HepG2 (cell line): ENCODE data around the gene C2orf78. TPM values are rescaled to one million over a fixed set of nuclear protein-coding genes. Genes with fewer than 3 reads are reported as not detected.

Experiments used
- AFF4 ChIP-seq: sonication (generic); formaldehyde crosslinking; IDR thresholded peaks from 2 replicates; pipeline ENCODE4 v1.4.0; 2020; ENCODE audit warnings: missing genetic modification reagents
- BHLHE40 ChIP-seq: IDR thresholded peaks from 2 replicates; pipeline ENCODE4 v1.6.1; 2011; ENCODE audit warnings: low read length, improper control_type of control experiment
- CEBPZ ChIP-seq: IDR thresholded peaks from 2 replicates; pipeline ENCODE4 v1.6.1; 2012; ENCODE audit warnings: low read length, improper control_type of control experiment
- CHCHD3 ChIP-seq: sonication (generic); formaldehyde crosslinking; IDR thresholded peaks from 2 replicates; pipeline ENCODE4 v1.8.0; 2022; ENCODE audit warnings: mild to moderate bottlenecking, missing genetic modification reagents, moderate library complexity
- CHD4 ChIP-seq: fragments of 200-600 bp; sonication (generic); IDR thresholded peaks from 2 replicates; pipeline ENCODE4 v1.7.0; 2017; ENCODE audit warnings: mild to moderate bottlenecking, low read length, borderline replicate concordance
- HNRNPH1 ChIP-seq: fragments of 200-400 bp; formaldehyde crosslinking; optimal IDR thresholded peaks from 2 replicates; pipeline ENCODE3; 2017; ENCODE audit warnings: mild to moderate bottlenecking, low read depth, low read length
- HOXA3 ChIP-seq: sonication (generic); formaldehyde crosslinking; IDR thresholded peaks from 2 replicates; pipeline ENCODE4 v1.5.0; 2020; ENCODE audit warnings: missing genetic modification reagents
- MAFF ChIP-seq: IDR thresholded peaks from 2 replicates; pipeline ENCODE4 v1.6.1; 2011; ENCODE audit warnings: low read depth, low read length, improper control_type of control experiment
- NFIB ChIP-seq: sonication (generic); formaldehyde crosslinking; IDR thresholded peaks from 2 replicates; pipeline ENCODE4 v1.9.0; 2021; ENCODE audit warnings: missing genetic modification reagents, mild to moderate bottlenecking, borderline replicate concordance
- REPIN1 ChIP-seq: sonication (generic); formaldehyde crosslinking; IDR thresholded peaks from 2 replicates; pipeline ENCODE4 v1.8.0; 2022; ENCODE audit warnings: missing genetic modification reagents, low read depth, mild to moderate bottlenecking, borderline replicate concordance
- RXRA ChIP-seq: sonication (generic); formaldehyde crosslinking; IDR thresholded peaks from 2 replicates; pipeline ENCODE4 v1.5.1; 2020; ENCODE audit warnings: missing genetic modification reagents
- SIN3B ChIP-seq: fragments of 150-350 bp; IDR thresholded peaks from 2 replicates; pipeline ENCODE4 v1.6.1; 2014; ENCODE audit warnings: low read length
- SSRP1 ChIP-seq: IDR thresholded peaks from 2 replicates; pipeline ENCODE4 v1.6.1; 2016; ENCODE audit warnings: control low read depth
- TCF7L2 ChIP-seq: IDR thresholded peaks from 2 replicates; pipeline ENCODE4 v1.6.1; 2011; ENCODE audit warnings: mild to moderate bottlenecking, low read depth, low read length, moderate library complexity
- TRIM24 ChIP-seq: sonication (generic); formaldehyde crosslinking; IDR thresholded peaks from 2 replicates; pipeline ENCODE4 v1.8.0; 2022; ENCODE audit warnings: mild to moderate bottlenecking, missing genetic modification reagents
- ZNF10 ChIP-seq: sonication (generic); formaldehyde crosslinking; IDR thresholded peaks from 2 replicates; pipeline ENCODE4 v1.4.0; 2020; ENCODE audit warnings: mild to moderate bottlenecking, low read depth, missing genetic modification reagents, borderline replicate concordance
- ZNF331 ChIP-seq: sonication (generic); formaldehyde crosslinking; IDR thresholded peaks from 2 replicates; pipeline ENCODE4 v1.4.0; 2020; ENCODE audit warnings: missing genetic modification reagents
- ZNF431 ChIP-seq: sonication (generic); formaldehyde crosslinking; IDR thresholded peaks from 2 replicates; pipeline ENCODE4 v1.9.0; 2022; ENCODE audit warnings: missing genetic modification reagents, low read depth, mild to moderate bottlenecking, borderline replicate concordance
- ZNF792 ChIP-seq: IDR thresholded peaks from 2 replicates; pipeline ENCODE4 v1.6.1; 2016
- ZSCAN20 ChIP-seq: sonication (generic); formaldehyde crosslinking; IDR thresholded peaks from 2 replicates; pipeline ENCODE4 v1.4.0; 2020; ENCODE audit warnings: missing genetic modification reagents, mild to moderate bottlenecking, borderline replicate concordance
- polyA plus RNA-seq, 8 experiments: library from polyadenylated mRNA; depleted of rRNA in 3 of 8; stranded (reverse) in 7 of 8; unstranded in 1 of 8; fragments of >200 nt; fragmentation: Illumina TruSeq in 4 of 8; extraction: Trizol in 4 of 8; gene quantifications; 2 replicates each; pipeline versions ENCODE4 v1.2.1 to v1.2.3, GENCODE V29; 2011 to 2016; ENCODE audit warnings: low read depth in 4 of 8, missing spikeins in 1 of 8, mixed read lengths in 1 of 8; ENCODE audit not compliant: insufficient read depth in 1 of 8
- total RNA-seq, 5 experiments: library from RNA; depleted of rRNA; stranded (reverse); fragments of >200 nt; fragmentation: Illumina TruSeq; extraction: Trizol; gene quantifications; 2 replicates each; pipeline ENCODE4 v1.2.3, GENCODE V29; 2016; ENCODE audit warnings: low read depth in 1 of 5
- TF ChIP-seq, protein P1 (sequence below): sonication (generic); formaldehyde crosslinking; IDR thresholded peaks from 2 replicates; pipeline ENCODE4 v1.4.0; 2020; ENCODE audit warnings: missing genetic modification reagents, borderline replicate concordance
- TF ChIP-seq, protein P2 (sequence below): sonication (generic); formaldehyde crosslinking; IDR thresholded peaks from 2 replicates; pipeline ENCODE4 v1.4.0; 2020; ENCODE audit warnings: mild to moderate bottlenecking, missing genetic modification reagents

C2orf78 gene
- total and polyA plus RNA-seq, 2 of the 13 experiments (the other 11 are each of a cell fraction or from before 2014, with no cell fraction given): not detected

GRCh38 chr2:73736855-73737779 lies 46.9 kb upstream of the C2orf78 start, which contains the start of gene TPRKB (continued):
- TF ChIP-seq HNRNPH1 (no peak), ZNF431 (CRISPR knock-in tag) (peak; percentile 92), ZNF331 (peak; percentile 97), CHD4 (peak; percentile 61; the same call in 1 of the 2 replicates), TCF7L2 (no peak), ZNF792 (CRISPR knock-in tag) (peak; percentile 82), CHCHD3 (CRISPR knock-in tag) (no peak), AFF4 (CRISPR knock-in tag) (0 out of 2 replicates have a peak, but pooled peaks have one; percentile 21), BHLHE40 (no peak; the same call in 1 of the 2 replicates), ZNF10 (CRISPR knock-in tag) (no peak), NFIB (CRISPR knock-in tag) (no peak), TRIM24 (no peak), RXRA (CRISPR knock-in tag) (no peak; the same call in none of the 2 replicates), REPIN1 (CRISPR knock-in tag) (peak; percentile 87), HOXA3 (CRISPR knock-in tag) (peak; percentile 94), MAFF (no peak), ZSCAN20 (CRISPR knock-in tag) (peak; percentile 84), SSRP1 (CRISPR knock-in tag) (no peak; the same call in 1 of the 2 replicates), SIN3B (peak; percentile 89), CEBPZ (no peak)
- TF ChIP-seq, protein P1, sequence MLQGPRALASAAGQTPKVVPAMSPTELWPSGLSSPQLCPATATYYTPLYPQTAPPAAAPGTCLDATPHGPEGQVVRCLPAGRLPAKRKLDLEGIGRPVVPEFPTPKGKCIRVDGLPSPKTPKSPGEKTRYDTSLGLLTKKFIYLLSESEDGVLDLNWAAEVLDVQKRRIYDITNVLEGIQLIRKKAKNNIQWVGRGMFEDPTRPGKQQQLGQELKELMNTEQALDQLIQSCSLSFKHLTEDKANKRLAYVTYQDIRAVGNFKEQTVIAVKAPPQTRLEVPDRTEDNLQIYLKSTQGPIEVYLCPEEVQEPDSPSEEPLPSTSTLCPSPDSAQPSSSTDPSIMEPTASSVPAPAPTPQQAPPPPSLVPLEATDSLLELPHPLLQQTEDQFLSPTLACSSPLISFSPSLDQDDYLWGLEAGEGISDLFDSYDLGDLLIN: no peak
- TF ChIP-seq, protein P2, sequence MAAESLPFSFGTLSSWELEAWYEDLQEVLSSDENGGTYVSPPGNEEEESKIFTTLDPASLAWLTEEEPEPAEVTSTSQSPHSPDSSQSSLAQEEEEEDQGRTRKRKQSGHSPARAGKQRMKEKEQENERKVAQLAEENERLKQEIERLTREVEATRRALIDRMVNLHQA (CRISPR knock-in tag): no peak
